GM19467 (cell line): ENCODE data around the gene ODAD4.

Experiments
- ATAC-seq: cut with Tn5 transposase; IDR thresholded peaks from one replicate; pipeline ENCODE4 v1.9.1; 2021; ENCODE audit warnings: mild to moderate bottlenecking, moderate library complexity; ENCODE audit not compliant: unreplicated experiment

Gene ODAD4

GRCh38 chr17:41937970-41938954 is 7.8 kb downstream of the ODAD4 start:
- no peak for ATAC-seq

GRCh38 chr17:41939044-41939692 is 8.8 kb downstream of the ODAD4 start:
- no peak for ATAC-seq

DNA sequence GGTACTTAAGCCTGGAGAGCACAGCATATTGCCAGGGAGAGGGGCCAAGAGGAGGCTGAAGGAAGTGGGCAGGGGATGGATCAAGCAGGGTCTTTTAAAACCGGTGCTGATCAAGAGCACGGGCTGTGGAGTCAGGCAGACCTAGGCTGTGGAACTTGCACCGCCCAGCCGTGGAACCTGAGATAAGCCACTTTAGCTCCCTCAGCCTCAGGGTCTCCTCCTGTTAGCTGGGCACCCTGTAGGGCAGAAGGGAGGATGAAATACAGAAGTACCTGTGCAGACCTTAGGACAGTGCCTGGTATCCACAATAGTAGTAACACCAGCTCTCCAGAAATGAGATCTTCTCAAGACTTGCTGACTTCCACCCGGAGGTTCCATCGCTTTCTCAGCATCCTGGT is 9.3 kb downstream of the ODAD4 start:
- ATAC-seq, result no peak

- no peak for ATAC-seq
Observed at GRCh38 chr17:41941168-41941567, 10.8 kb downstream of the ODAD4 start.

DNA sequence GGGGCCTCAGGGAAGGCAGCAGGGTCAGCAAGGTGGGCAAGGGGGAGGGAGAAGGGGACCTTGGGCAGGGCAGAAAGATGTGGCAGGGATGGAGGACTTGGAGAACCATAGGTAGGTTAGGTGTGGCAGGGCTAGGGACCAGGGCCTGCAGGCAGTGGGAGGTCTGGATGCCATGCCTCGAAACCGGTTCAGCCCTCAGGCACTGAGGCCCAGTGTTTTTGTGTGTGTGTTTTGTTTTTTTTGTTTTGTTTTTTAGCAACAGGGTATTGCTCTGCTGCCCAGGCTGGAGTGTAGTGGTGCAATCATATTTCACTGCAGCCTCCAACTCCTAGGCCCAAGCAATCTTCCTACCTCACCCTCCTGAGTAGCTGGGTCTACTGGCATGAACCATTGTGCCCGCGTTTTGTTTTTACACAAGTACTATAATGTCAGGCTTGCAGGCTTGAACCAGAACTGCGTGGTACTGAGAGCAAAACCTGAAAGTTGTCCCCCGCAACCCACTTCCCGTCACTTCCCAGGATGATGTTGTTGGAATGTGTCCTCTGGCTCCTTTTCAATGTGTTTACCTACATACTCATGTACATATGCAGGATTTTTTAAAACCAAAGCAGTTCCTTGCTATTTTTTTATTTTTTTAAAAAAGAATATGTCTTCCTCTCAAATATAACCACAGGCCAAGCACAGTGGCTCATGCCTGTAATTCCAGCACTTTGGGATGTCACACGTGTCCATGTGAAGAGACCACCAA is 12.4 kb downstream of the ODAD4 start:
- ATAC-seq, result no peak

DNA sequence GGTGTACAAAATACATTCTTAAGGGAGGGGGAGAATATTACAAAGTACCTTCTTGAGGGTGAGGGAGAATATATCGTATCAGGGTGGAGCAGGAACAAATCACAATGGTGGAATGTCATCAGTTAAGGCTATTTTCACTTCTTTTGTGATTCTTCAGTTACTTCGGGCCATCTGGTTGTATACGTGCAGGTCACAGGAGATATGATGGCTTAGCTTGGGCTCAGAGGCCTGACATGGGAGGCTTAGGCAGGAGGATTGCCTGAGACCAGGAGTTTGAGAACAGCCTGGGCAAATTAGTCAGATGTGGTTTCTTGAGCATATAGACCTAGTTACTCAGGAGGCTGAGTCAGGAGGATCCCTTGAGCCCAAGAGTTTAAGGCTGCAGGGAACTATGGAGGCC is 13.1 kb downstream of the ODAD4 start:
- no peak for ATAC-seq

DNA sequence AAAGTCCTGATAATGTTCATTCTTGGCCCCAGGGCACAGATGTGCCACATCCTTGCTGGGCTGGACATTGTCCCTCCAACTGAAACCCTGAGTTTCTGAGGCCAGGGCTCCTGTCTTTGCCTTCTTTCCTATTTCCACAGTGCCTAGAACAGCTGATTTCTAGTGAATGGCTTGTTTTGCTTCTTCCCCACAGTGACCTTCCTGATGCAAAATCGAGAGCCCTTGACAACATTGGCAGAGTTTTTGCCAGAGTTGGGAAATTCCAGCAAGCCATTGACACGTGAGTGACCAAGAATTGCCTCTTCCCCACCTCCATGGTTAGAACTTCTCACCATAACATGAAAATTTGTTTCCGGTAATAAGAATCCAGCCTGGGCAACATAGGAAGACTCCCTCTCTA is 14.5 kb downstream of the ODAD4 start:
- ATAC-seq, result no peak

DNA sequence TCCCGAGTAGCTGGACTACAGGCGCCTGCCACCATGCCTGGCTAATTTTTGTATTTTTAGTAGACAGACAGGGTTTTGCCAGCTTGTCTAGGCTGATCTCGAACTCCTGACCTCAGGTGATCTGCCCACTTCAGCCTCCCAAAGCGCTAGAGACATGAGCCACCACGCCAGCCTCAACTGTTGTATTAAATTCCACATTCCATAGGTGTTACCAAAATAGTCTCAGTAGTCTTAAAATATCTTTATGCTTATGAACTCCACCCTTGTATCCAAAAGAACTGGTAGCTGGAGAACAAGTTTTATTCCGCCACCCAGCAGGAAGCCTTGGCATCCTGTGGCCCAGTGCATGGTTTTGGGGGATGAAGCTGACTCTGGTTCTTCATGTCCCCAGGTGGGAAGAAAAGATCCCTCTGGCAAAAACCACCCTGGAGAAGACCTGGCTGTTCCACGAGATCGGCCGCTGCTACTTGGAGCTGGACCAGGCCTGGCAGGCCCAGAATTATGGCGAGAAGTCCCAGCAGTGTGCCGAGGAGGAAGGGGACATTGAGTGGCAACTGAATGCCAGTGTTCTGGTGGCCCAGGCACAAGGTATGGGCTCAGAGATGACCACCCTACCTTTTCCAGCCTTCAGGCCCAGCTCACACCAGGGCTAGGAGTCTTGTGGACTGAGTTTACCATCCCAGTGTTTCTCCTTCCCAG is 18.5 kb downstream of the ODAD4 start:
- ATAC-seq, result no peak

GRCh38 chr17:41956522-41956921 is 26.1 kb downstream of the ODAD4 start:
- ATAC-seq, result no peak

- no peak for ATAC-seq
Observed at GRCh38 chr17:41957031-41957868, 26.8 kb downstream of the ODAD4 start.

- no peak for ATAC-seq
Observed at GRCh38 chr17:41957869-41958439, 27.5 kb downstream of the ODAD4 start.

- ATAC-seq, result no peak
Observed at GRCh38 chr17:41959030-41959335, 28.6 kb downstream of the ODAD4 start.

DNA sequence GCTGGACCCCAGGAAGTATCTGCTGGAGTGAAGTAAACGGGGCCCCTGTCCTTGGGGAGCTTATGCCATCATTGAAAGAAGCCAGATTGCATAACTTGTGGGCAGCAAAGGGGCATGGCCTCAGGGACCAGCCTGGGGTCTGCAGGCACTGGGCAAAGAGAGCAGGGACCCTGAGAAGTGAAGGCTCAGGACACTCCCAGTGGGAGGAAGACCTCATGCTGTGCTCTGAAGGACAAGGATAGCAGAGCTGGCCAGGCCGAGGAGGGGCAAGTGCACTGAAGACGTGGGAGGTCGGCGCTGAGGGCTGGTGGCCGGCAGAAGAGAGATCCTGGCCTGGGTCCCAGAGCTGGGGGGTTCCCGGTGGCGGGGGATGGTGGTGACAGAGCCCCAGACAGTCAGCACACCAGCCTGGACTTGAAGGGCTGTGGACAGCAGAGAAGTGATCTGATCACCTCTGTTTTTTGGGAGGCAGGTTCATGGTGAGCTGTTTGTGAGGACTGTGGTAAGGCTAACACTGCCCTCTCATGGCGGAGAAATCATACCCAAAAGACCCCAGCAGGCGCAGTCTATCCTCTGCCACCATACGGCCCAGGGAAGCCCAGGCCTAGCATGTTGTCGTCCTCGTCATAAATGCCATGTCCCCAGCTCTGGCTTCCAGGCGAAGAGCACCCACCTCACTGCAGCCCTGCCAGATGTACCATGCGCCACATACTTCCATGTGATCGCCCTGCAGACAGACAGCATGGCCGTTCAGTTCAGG is 29.1 kb downstream of the ODAD4 start:
- no peak for ATAC-seq

DNA sequence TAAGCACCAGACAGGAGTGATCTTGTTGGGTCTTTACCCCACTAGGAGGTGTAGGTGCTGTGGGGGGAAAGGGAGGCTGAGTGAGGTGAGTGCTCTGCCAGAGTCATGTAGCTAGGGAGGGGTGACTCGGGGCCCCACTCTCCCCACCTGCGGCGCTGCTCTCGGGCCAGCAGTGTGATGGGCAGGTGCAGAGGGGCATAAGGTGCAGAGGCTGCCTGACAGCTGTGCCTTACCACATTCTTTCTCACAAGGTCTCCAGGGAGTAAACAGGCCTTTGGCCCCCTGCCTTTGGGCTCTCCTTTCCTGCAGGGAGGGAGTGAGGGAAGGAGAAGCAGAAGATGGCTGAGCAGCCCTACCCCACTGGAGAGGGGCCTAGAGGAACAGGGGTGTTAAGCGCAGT is 31.7 kb downstream of the ODAD4 start:
- no peak for ATAC-seq

GRCh38 chr17:41962768-41963434 is 32.5 kb downstream of the ODAD4 start:
- ATAC-seq, result no peak

GRCh38 chr17:41965694-41966462 is 35.5 kb downstream of the ODAD4 start:
- no peak for ATAC-seq

DNA sequence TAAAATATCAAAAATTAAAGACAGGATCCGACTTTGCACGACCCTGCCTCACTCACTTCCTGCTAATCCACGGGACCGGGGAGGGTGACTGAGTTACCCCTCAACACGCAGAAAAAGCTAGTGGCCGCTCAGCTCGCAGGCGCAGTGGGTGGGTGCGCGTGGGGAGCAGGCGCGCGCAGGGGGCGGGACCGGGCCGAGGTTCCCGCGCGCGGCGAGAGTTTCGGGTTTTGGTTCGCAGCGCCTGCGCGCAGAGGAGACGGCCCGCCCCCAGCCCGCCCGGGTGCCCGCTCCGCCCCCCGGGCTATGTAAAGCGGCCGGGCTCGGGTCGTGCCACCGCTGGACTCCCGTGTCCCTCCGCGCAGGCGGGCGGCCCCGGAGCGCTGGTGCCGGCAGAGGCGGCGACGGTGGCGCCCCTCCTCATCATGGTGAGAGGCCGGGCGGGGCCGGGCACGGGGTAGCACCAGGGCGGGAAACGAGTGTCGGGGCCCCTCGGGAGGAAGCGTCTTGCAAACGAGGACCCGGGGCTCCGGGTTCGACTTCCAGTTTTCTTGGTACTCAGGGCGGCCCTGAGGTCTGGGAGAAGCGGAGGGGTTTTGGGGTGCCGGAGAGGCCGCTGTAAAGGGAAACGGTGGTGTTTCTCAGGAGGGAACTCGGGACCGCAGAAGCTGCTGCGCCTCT is 36.2 kb downstream of the ODAD4 start, which contains the start of gene CNP:
CNP (plus strand) TSS at position 333 of the 678 bp plus-strand sequence; CDS start at position 423, 90 bp downstream.
- peak; percentile 61 for ATAC-seq
